GM12878 (cell line): ENCODE measurements around the gene CCDC201. TPM values are rescaled to one million over a fixed set of nuclear protein-coding genes. Genes with fewer than 3 reads are reported as not detected.

ENCODE experiments used
- ATAC-seq: fragments of 200-7000 bp; cut with Tn5 transposase; 3 replicates; pipeline ENCODE4 v1.9.1; 2020; ENCODE audit warnings: mild to moderate bottlenecking, moderate library complexity
- BruUV-seq: library from RNA; stranded (reverse); fragments of 400-500 nt; replicated peaks from 2 replicates; lab custom pipeline; 2021; lab: Mats Ljungman, UMichigan
- CTCF ChIA-PET: fragments of 300-600 bp; sonication (Branson Sonifier 250); formaldehyde crosslinking; extraction: SDS; loops from one replicate; lab custom pipeline; 2021; ENCODE audit warnings: inconsistent platforms; lab: Yijun Ruan, JAX
- POLR2A ChIA-PET: fragments of 350-600 bp; formaldehyde crosslinking; extraction: SDS; loops from one replicate; lab custom pipeline; 2021; ENCODE audit warnings: inconsistent platforms; lab: Charles Lee
- RAD21 ChIA-PET: fragments of 300-600 bp; sonication (Branson Sonifier 250); formaldehyde crosslinking; loops from one replicate; lab custom pipeline; 2023; ENCODE audit warnings: antibody characterized with exemption; ENCODE audit not compliant: unreplicated experiment; lab: Charles Lee
- SMC1A ChIA-PET: fragments of 300-600 bp; sonication (Branson Sonifier 250); formaldehyde crosslinking; loops from one replicate; lab custom pipeline; 2023; ENCODE audit not compliant: unreplicated experiment, uncharacterized antibody; lab: Charles Lee
- DNase-seq: peaks from one replicate; pipeline ENCODE4 v3.0.0-alpha.2; 2011; ENCODE audit warnings: low read depth, low spot score
- FAIRE-seq: peaks from 3 replicates; lab custom pipeline; 2011; peaks lifted over from hg19 to GRCh38; lab: Jason Lieb, UNC
- H2AFZ ChIP-seq: 2 replicates; pipeline ENCODE4 v1.6.0; 2011; ENCODE audit warnings: low read depth, low read length, control low read depth; ENCODE audit not compliant: control insufficient read depth
- H3K27ac ChIP-seq: 2 replicates; pipeline ENCODE4 v1.5.1; 2011; ENCODE audit warnings: control low read depth; ENCODE audit not compliant: control insufficient read depth, insufficient read depth
- H3K27me3 ChIP-seq, 2 experiments: replicated peaks in 1 of 2; 2 replicates each; pipeline versions ENCODE4 v1.6.0 to v1.6.1; 2011; ENCODE audit warnings: low read length in 1 of 2; ENCODE audit not compliant: control insufficient read depth in 2 of 2, insufficient read depth in 2 of 2
- H3K36me3 ChIP-seq, 2 experiments: 2 replicates each; pipeline ENCODE4 v1.5.1; 2011; ENCODE audit warnings: low read length in 1 of 2; ENCODE audit not compliant: control insufficient read depth in 2 of 2, insufficient read depth in 2 of 2
- H3K4me1 ChIP-seq: 2 replicates; pipeline ENCODE4 v1.6.1; 2011; ENCODE audit warnings: mild to moderate bottlenecking, low read length, moderate library complexity, mixed read lengths; ENCODE audit not compliant: control insufficient read depth, insufficient read depth
- H3K4me2 ChIP-seq: 2 replicates; pipeline ENCODE4 v1.6.0; 2011; ENCODE audit warnings: control low read depth; ENCODE audit not compliant: control insufficient read depth, insufficient read depth
- H3K4me3 ChIP-seq: fragments of 200-600 bp; sonication (generic); 2 replicates; pipeline ENCODE4 v1.5.1; 2016
- H3K79me2 ChIP-seq: 2 replicates; pipeline ENCODE4 v1.6.0; 2011; ENCODE audit warnings: low read length; ENCODE audit not compliant: control insufficient read depth, insufficient read depth
- H3K9ac ChIP-seq: 2 replicates; pipeline ENCODE4 v1.8.0; 2011; ENCODE audit warnings: low read length, control low read depth, mixed read lengths; ENCODE audit not compliant: control insufficient read depth, insufficient read depth
- H3K9me3 ChIP-seq: replicated peaks from 3 replicates; pipeline ENCODE4 v1.5.1; 2011; ENCODE audit warnings: mild to moderate bottlenecking, low read length; ENCODE audit not compliant: control insufficient read depth, insufficient read depth
- H4K20me1 ChIP-seq: 2 replicates; pipeline ENCODE4 v1.6.0; 2011; ENCODE audit not compliant: control insufficient read depth, insufficient read depth
- HDGF ChIP-seq: fragments of 450-650 bp; IDR thresholded peaks from 2 replicates; pipeline ENCODE4 v1.6.1; 2016; ENCODE audit warnings: antibody characterized with exemption
- NKRF ChIP-seq: fragments of 450-650 bp; conservative IDR thresholded peaks from 2 replicates; pipeline ENCODE4 v1.6.1; 2017; ENCODE audit warnings: mild to moderate bottlenecking, moderate library complexity
- NR2C1 ChIP-seq: fragments of 450-650 bp; IDR thresholded peaks from 2 replicates; pipeline ENCODE4 v1.6.1; 2017; ENCODE audit warnings: antibody characterized with exemption, mild to moderate bottlenecking, moderate library complexity
- TCF7 ChIP-seq: IDR thresholded peaks from 2 replicates; pipeline ENCODE4 v1.6.1; 2014; ENCODE audit warnings: antibody characterized with exemption, borderline replicate concordance
- ZBED1 ChIP-seq: IDR thresholded peaks from 2 replicates; pipeline ENCODE4 v1.6.1; 2016; ENCODE audit warnings: borderline replicate concordance
- WGBS: methylation state at CpG from one replicate; pipeline ENCODE4 v1.1.6; 2016; ENCODE audit warnings: low lambda C conversion rate; ENCODE audit not compliant: insufficient replicate concordance, insufficient coverage; ENCODE audit errors: missing lambda C conversion rate; 5-methylcytosine and 5-hydroxymethylcytosine counted together
- in situ Hi-C: fragments of 300-500 bp; cut with MboI; formaldehyde crosslinking; loops from 9 replicates; pipeline ENCODE4 v1.14.3; 2018; ENCODE audit warnings: mixed read lengths
- intact Hi-C: fragments of 100-400 bp; cut with micrococcal nuclease; formaldehyde crosslinking; loops from one replicate; pipeline ENCODE4 v1.14.2; 2022; ENCODE audit not compliant: unreplicated experiment
- polyA plus RNA-seq, 11 experiments: library from polyadenylated mRNA; depleted of rRNA in 4 of 11; unstranded in 6 of 11; stranded (reverse) in 5 of 11; fragments of >200 nt; fragmentation: Nextera tagmentation in 4 of 11; fragmentation: Illumina TruSeq in 1 of 11; extraction: Ambion mirVana in 4 of 11; extraction: Trizol in 1 of 11; gene quantifications; 1 replicate in 1 of 11; 2 replicates in 10 of 11; pipeline versions ENCODE4 v1.2.1 to v1.2.3, GENCODE V29; 2011 to 2016; ENCODE audit warnings: inconsistent platforms in 2 of 11, missing spikeins in 2 of 11, low read depth in 1 of 11
- total RNA-seq, 4 experiments: library from RNA; depleted of rRNA in 3 of 4; stranded (reverse); fragments of >200 nt in 3 of 4; fragmentation: Illumina TruSeq in 1 of 4; extraction: Trizol in 1 of 4; gene quantifications; 2 replicates each; pipeline versions ENCODE4 v1.2.1 to v1.2.3, GENCODE V29; 2013 to 2021

CCDC201 gene
- total and polyA plus RNA-seq, 10 of the 15 experiments (the other 5 are each of a cell fraction or from before 2014, with no cell fraction given) = 0.10 TPM; not detected in 9

GRCh38 chr7:45890125-45890901 is 17.4 kb upstream of the CCDC201 start:
- 15% methylated on average over 8 of the region's 8 CpGs for WGBS
- RAD21 ChIA-PET = interaction anchor here (0.6 to 1.0 kb wide), 4 partner anchors 27 to 1364 kb away, joined by 3 to 5 read pairs (median 3); no protein-coding TSS in a partner anchor
- intact Hi-C loops = loop anchor here (2.0 kb wide), 1 partner anchor 1290 kb away; no protein-coding TSS in a partner anchor
- no peaks in the 10 kb centered on the region for H3K4me1 ChIP-seq
- TF ChIP-seq HDGF (no peak), NR2C1 (no peak), ZBED1 (no peak), TCF7 (0 out of 2 replicates have a peak, but pooled peaks have one; percentile 3), NKRF (no peak)
- no peak overlapping the region for H3K4me3 ChIP-seq
- POLR2A ChIA-PET = no interaction called here
- FAIRE-seq (no peak), ATAC-seq (no peak), DNase-seq (no peak)
- 0 out of 2 replicates have a peak, but pooled peaks cover 4% of the 10 kb centered on the region for H4K20me1 ChIP-seq
- no peak overlapping the region for H3K9ac ChIP-seq
- H3K27me3 ChIP-seq = peaks cover 0 to 18% of the 10 kb centered on the region in 2 experiments
- H3K9me3 ChIP-seq = no peaks in the 10 kb centered on the region
- no peaks in the 10 kb centered on the region for H3K36me3 ChIP-seq
- H3K4me2 ChIP-seq = no peak overlapping the region
- no TSS peak for BruUV-seq
- H3K79me2 ChIP-seq = no peaks in the 10 kb centered on the region
- CTCF ChIA-PET = interaction anchor here (0.7 to 2.0 kb wide), 12 partner anchors 8 to 1844 kb away, joined by 3 to 10 read pairs (median 4); no protein-coding TSS in a partner anchor
- H3K27ac ChIP-seq = no peak overlapping the region
- no peak overlapping the region for H2AFZ ChIP-seq
- in situ Hi-C loops = no loop called here
- SMC1A ChIA-PET = interaction anchor here (1.3 to 1.4 kb wide), 2 partner anchors 32 to 463 kb away, joined by 3 to 8 read pairs; no protein-coding TSS in a partner anchor
